Measurements from ENCODE around the gene PMS1.

GRCh38 chr2:189762229-189762550, 22.1 kb upstream of the PMS1 start:
- TF ChIP-seq, protein P1, sequence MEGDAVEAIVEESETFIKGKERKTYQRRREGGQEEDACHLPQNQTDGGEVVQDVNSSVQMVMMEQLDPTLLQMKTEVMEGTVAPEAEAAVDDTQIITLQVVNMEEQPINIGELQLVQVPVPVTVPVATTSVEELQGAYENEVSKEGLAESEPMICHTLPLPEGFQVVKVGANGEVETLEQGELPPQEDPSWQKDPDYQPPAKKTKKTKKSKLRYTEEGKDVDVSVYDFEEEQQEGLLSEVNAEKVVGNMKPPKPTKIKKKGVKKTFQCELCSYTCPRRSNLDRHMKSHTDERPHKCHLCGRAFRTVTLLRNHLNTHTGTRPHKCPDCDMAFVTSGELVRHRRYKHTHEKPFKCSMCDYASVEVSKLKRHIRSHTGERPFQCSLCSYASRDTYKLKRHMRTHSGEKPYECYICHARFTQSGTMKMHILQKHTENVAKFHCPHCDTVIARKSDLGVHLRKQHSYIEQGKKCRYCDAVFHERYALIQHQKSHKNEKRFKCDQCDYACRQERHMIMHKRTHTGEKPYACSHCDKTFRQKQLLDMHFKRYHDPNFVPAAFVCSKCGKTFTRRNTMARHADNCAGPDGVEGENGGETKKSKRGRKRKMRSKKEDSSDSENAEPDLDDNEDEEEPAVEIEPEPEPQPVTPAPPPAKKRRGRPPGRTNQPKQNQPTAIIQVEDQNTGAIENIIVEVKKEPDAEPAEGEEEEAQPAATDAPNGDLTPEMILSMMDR (IDR thresholded peaks at IDR 0.05): no peak
- no peak for TF ChIP-seq ZFX (IDR thresholded peaks at IDR 0.05; ENCODE audit: borderline replicate concordance)
